Measurements from ENCODE around the gene SLC35D2.
"Not testable (repeated sequence)": the region's sequence is repeated elsewhere in the genome, so short reads cannot be mapped to it uniquely, and the experiment has no call there.

SLC35D2 gene

GRCh38 chr9:96400132-96400910, 16.8 kb upstream of the SLC35D2 start:
- FAIRE-seq = no peak
- DNase-seq (ENCODE audit: low spot score) = no peak

GRCh38 chr9:96399325-96399633, 15.8 kb upstream of the SLC35D2 start:
- no peak for DNase-seq (ENCODE audit: low spot score)
- FAIRE-seq = no peak

GRCh38 chr9:96398582-96399324, 15.2 kb upstream of the SLC35D2 start:
- DNase-seq (ENCODE audit: low spot score) (no peak), FAIRE-seq (no peak)

GRCh38 chr9:96395964-96396363, 12.5 kb upstream of the SLC35D2 start:
- DNase-seq (ENCODE audit: low spot score) (no peak), FAIRE-seq (no peak)

- no peak for DNase-seq (ENCODE audit: low spot score)
- no peak for FAIRE-seq
These were observed 11.5 kb upstream of the SLC35D2 start for GRCh38 chr9:96394832-96395496.

- DNase-seq (ENCODE audit: low spot score) = no peak
- no peak for FAIRE-seq
These were observed 8.8 kb upstream of the SLC35D2 start for GRCh38 chr9:96392263-96392662.

- no peak for FAIRE-seq
- DNase-seq (ENCODE audit: low spot score) = no peak
These were observed 7.7 kb upstream of the SLC35D2 start for GRCh38 chr9:96391021-96391765.

- no peak for FAIRE-seq
These were observed 4.6 kb upstream of the SLC35D2 start for GRCh38 chr9:96388144-96388543.

GRCh38 chr9:96386157-96386556, 2.6 kb upstream of the SLC35D2 start:
- FAIRE-seq (no peak), DNase-seq (ENCODE audit: low spot score) (no peak)

More at GRCh38 chr9:96388144-96388543, 4.6 kb upstream of the SLC35D2 start:
- no peak for DNase-seq (ENCODE audit: low spot score)

GRCh38 chr9:96382839-96383164, 709 bp downstream of the SLC35D2 start:
- FAIRE-seq = no peak
- no peak for DNase-seq (ENCODE audit: low spot score)

GRCh38 chr9:96382175-96382574, 1.3 kb downstream of the SLC35D2 start:
- DNase-seq (ENCODE audit: low spot score) = no peak

GRCh38 chr9:96381696-96382095, 1.8 kb downstream of the SLC35D2 start:
- no peak for DNase-seq (ENCODE audit: low spot score)
- no peak for FAIRE-seq

More at GRCh38 chr9:96382175-96382574, 1.3 kb downstream of the SLC35D2 start:
- FAIRE-seq = no peak

GRCh38 chr9:96381125-96381524, 2.4 kb downstream of the SLC35D2 start:
- no peak for DNase-seq (ENCODE audit: low spot score)
- FAIRE-seq = no peak

- DNase-seq (ENCODE audit: low spot score) (no peak), FAIRE-seq (no peak)
These were observed 4.0 kb downstream of the SLC35D2 start for GRCh38 chr9:96379461-96379860.

GRCh38 chr9:96378187-96378586, 5.3 kb downstream of the SLC35D2 start:
- DNase-seq (ENCODE audit: low spot score) = no peak
- no peak for FAIRE-seq

GRCh38 chr9:96376891-96377874, 6.3 kb downstream of the SLC35D2 start:
- FAIRE-seq (no peak), DNase-seq (ENCODE audit: low spot score) (peak; percentile 33)

- not testable (repeated sequence) for DNase-seq (ENCODE audit: low spot score); FAIRE-seq
These were observed 8.0 kb downstream of the SLC35D2 start for GRCh38 chr9:96375507-96375906.

GRCh38 chr9:96367943-96368342, 15.6 kb downstream of the SLC35D2 start:
- no peak for DNase-seq (ENCODE audit: low spot score)
- no peak for FAIRE-seq

- FAIRE-seq (no peak), DNase-seq (ENCODE audit: low spot score) (no peak)
These were observed 20.1 kb downstream of the SLC35D2 start for GRCh38 chr9:96363175-96363967.

- FAIRE-seq; DNase-seq (ENCODE audit: low spot score): not testable (repeated sequence)
These were observed 21.4 kb downstream of the SLC35D2 start for GRCh38 chr9:96362119-96362518.
